AG08395 (cell line): ENCODE measurements around the gene RORC.
"Not testable (repeated sequence)": the region's sequence is repeated elsewhere in the genome, so short reads cannot be mapped to it uniquely, and the experiment has no call there.

ENCODE experiments used
- DNase-seq: peaks from one replicate; pipeline ENCODE4 v3.0.0; 2012; ENCODE audit warnings: mixed read lengths, low spot score

RORC gene

DNA sequence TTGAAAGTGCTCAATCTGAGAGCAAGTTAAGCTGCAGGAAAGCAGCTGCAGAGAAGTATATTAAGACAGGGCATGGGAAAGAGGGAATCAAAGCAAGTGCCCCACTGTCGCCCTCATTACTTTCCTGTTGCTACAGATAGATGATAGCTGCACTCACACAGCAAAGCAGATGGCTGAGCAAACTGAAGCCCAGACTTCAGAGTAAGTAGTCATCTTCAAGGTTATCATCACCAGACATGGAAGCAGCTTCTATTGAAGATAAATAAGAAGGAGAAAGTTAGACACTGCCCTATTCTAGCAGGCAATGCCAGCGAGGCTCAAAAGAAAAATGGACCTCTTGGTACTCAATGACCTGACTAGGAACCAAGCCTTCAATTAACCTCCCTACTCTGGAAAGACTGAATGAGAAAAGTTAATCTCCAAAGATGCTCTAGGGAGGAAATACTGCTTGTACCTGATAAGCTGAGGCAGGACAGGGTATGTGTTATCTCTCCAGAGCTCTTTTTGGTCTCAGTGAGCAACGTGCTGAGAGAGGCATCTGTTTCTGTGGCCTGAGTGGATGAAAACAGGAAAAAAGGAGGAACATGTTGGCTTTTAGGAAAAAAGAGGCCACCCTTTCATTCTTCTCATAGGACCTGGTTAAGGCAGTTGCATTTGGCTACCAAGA lies 57.2 kb downstream of the RORC start:
- DNase-seq: no peak

DNA sequence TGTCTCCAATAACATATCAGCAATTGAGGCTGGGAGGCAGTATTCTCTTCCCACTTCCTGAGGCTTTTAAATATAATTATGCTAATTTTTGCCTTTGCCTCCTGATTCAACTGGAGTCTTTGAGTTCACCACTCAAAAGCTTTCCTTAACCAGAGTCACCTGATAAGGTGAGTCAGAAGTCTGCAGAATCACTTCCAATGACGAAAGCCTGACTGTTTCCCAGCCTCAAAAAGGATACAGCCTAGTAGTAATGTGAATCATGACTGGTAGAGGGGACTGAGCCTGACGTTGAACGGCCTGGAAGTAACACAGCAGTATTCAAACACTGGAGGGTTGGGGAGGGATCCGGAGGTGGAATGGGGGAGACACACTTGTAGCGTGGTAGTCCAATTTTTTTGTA lies 57.9 kb downstream of the RORC start:
- DNase-seq: peak; percentile 22

DNA sequence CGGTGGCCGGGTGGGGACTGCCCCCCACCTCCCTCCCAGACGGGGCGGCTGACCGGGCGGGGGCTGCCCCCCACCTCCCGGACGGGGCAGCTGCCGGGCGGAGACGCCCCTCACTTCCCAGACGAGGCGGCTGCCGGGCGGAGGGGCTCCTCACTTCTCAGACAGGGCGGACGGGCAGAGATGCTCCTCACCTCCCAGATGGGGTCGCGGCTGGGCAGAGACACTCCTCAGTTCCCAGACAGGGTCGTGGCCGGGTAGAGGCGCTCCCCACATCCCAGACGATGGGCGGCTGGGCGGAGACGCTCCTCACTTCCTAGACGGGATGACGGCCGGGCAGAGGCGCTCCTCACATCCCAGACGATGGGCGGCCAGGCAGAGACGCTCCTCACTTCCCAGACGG lies 62.3 kb downstream of the RORC start:
- DNase-seq: not testable (repeated sequence)

DNA sequence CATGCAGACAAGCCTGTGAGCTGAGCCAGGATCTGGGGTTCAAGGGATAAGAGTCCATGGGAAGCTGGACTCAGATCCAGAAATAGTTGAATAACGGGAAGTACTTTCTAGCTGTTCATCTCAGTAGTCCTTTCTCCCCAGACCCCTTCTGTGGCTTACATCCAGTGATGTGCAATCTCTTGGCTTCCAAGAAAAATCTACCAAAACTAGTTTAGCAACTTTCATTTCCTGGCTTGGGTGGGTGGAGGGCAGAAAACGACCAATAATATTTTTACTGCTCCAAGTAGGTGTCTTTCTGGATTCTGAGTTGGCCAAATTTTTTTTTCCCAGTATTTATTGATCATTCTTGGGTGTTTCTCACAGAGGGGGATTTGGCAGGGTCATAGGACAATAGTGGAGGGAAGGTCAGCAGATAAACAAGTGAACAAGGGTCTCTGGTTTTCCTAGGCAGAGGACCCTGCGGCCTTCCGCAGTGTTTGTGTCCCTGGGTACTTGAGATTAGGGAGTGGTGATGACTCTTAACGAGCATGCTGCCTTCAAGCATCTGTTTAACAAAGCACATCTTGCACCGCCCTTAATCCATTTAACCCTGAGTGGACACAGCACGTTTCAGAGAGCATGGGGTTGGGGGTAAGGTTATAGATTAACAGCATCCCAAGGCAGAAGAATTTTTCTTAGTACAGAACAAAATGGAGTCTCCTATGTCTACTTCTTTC lies 63.1 kb downstream of the RORC start:
- not testable (repeated sequence) for DNase-seq

DNA sequence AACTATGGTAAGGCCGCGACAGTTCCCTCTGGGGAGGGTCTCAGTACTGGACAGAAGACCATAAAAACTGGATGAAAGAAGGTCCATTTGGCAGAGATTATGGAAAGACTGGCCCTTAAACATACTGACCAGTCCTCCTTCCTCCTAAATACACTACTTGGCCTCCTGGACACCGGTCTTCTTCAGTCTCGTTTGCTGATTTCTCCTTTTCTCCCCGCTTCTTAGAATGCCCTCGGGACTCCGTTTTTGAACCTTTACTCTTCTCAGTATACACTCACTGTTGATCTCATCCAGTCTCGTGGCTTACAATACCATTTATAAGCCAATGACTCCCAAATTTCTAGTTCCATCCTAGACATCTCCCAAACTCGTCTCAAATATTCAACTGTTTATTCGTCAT lies 67.6 kb downstream of the RORC start:
- DNase-seq: peak; percentile 25

DNA sequence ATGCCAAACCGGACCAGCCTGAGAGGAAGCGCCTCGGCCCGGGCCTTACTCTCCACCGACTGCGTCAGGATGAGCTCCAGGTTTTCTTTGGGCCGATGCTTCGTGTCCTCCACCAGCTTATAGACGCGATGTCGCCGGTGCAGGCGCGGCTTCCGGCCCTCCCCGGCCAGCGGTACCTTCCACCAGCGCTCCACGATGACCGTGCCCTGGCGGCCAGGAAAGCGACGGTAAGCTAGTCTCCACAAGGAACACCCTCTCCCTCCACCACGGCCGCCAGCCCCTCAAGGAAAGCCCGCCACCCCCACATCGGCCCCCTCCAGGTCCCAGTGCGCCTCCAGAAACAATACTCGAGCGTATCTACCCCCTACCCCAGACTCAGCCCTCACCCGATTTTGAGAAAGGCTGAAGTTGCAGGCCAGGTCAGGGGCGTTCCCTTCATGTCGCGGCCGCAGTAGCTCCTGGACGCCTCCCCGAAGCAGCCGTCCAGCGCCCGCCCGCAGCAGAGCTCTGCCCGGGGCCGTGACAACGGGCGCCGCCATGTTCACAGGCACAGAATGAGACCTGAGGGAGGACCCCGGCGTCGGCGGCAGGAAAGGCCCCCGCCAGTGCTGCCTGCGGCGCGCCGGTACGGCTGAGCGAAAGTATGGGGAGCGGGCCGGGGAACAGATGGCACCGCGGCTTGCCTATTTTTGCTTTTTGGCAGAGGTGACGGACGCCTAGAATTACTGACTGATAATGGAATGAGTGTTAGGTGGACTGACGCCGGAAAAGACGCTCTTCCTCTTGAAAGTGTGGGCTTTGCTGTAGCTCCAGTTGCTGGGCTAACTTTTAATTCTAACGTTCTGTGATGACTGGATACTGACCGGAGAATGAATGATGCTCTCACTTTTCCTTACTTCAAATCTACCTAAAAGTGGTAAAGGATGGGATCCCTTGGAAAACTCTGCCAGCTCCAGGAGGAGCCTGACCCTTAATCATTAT lies 68.4 kb downstream of the RORC start, which contains the start of gene MRPL9:
MRPL9 (minus strand) TSS at position 556 of the 981 bp plus-strand sequence; CDS start at position 539, 17 bp downstream.
- DNase-seq: peak; percentile 96

DNA sequence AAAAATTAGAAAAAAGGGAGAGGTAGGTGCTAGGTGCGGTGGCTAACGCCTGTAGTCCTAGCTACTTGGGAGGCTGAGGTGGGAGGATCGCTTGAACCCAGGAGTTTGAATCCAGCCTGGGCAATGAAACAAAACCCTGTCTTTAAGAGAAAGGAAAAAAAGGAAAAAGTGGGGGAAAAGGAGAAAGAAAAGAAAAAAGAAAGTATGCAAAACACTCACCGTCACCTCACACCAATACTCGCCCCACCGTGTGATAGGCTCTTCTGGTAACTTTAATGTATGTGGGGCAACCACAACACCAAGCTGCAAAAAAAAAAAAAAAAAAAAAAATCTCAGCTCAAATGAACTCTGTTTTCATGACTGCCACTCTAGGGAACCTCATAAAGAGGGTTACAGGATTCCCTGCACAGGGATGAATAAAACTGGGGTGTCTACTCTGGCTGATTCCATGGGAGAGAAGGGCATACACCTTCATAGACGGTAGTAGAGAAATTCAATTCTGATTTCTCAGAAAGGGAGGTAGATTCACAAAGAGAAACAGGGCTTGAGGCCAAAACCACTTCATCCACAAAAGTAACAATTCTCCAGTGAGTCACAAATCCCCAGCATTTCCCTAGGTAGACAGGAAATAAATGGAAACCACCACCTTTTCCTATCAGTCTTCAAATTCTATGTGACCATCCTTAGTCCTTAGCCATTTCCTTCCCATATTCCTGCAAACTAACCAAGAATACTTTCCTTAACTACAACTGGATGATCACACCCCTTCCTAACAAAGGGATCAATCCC lies 70.8 kb downstream of the RORC start:
- DNase-seq: no peak

DNA sequence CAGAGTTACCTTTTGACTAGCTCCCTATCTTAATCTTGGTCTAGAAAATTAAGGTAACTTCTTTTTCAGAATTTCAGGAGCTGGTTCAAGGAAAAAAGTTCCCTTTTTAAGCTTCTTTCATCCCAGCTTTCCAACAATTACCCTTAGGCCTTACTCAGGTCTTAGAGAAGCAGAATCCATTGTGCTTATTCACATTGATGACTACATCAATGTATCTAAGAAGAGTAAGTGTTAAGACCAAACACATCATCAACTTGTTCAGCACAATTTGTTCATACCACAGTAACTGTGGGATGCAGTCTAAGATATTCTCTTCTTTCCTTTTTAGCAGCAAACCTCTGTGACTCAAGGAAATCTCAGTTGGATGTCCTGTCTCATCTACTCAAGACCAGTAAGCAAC lies 72.4 kb downstream of the RORC start:
- no peak for DNase-seq

DNA sequence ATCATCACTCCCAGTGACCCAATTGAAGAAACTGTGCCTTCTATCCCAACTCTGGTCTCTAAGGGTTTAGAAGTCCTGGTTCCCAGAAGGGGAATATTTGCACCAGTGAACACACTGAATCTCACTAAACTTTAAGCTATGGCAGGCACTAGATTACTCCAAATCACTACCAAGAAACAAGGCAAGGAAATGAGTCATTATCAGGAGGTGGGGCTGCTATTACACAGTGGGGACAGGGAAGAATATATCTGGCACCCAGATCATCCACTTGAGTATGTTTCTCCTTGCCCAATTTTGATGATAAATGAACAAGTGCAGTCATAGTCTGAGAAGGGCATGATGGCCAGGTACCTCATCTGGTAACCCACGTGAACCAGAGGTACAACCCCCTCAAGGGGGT lies 75.3 kb downstream of the RORC start:
- peak; percentile 68 for DNase-seq
